HCT116 (cell line): ENCODE results near the gene ALOXE3. TPM values are rescaled to one million over a fixed set of nuclear protein-coding genes. Genes with fewer than 3 reads are reported as not detected.

Experiments
- ATAC-seq: fragments of 200-7000 bp; cut with Tn5 transposase; 2 replicates; pipeline ENCODE4 v1.9.1; 2020; ENCODE audit warnings: mild to moderate bottlenecking, moderate library complexity
- BruUV-seq: library from RNA; stranded (reverse); fragments of 400-500 nt; replicated peaks from 2 replicates; lab custom pipeline; 2021; lab: Mats Ljungman, UMichigan
- CTCF ChIA-PET: fragments of 300-600 bp; sonication (Branson Sonifier 250); formaldehyde crosslinking; loops from one replicate; lab custom pipeline; 2021; ENCODE audit warnings: antibody characterized with exemption; lab: Charles Lee
- POLR2A ChIA-PET: fragments of 300-600, 350-600 bp; sonication (Branson Sonifier 250); formaldehyde crosslinking; loops from one replicate; lab custom pipeline; 2021; ENCODE audit warnings: antibody characterized with exemption; lab: Charles Lee
- RAD21 ChIA-PET, 2 experiments: fragments of 300-600 bp; sonication (Branson Sonifier 250); formaldehyde crosslinking; loops; one replicate each; lab custom pipeline; 2023; ENCODE audit warnings: low total read pairs in 2 of 2; ENCODE audit not compliant: uncharacterized antibody in 2 of 2, unreplicated experiment in 2 of 2, low non-redundant PET in 1 of 2; lab: Charles Lee
- DNase-seq: peaks from one replicate; pipeline ENCODE4 v3.0.0-alpha.2; 2010; ENCODE audit warnings: low read depth, low spot score
- H2AFZ ChIP-seq: fragments of 200-600 bp; shearing (Covaris generic), sonication (generic); 2 replicates; pipeline ENCODE4 v1.6.1; 2017; ENCODE audit warnings: low read depth, mixed run types, mixed read lengths, antibody characterized with exemption, low read length; ENCODE audit not compliant: poor library complexity, severe bottlenecking
- H3K27ac ChIP-seq: 2 replicates; pipeline ENCODE4 v1.5.1; 2012; ENCODE audit warnings: low read depth, low read length
- H3K27me3 ChIP-seq: fragments of 200-600 bp; sonication (generic); 2 replicates; pipeline ENCODE4 v1.6.1; 2016; ENCODE audit warnings: mixed run types, low read length, mixed read lengths; ENCODE audit not compliant: insufficient read depth
- H3K36me3 ChIP-seq, 2 experiments: fragments of 200-500 bp in 1 of 2; fragments of 200-600 bp in 1 of 2; sonication (Bioruptor generic) in 1 of 2; sonication (generic) in 1 of 2; 2 replicates each; pipeline versions ENCODE4 v1.5.1 to v1.6.1; 2014 to 2016; ENCODE audit warnings: low read length in 2 of 2, inconsistent platforms in 1 of 2, mixed read lengths in 1 of 2, mixed run types in 1 of 2; ENCODE audit not compliant: insufficient read depth in 2 of 2, control insufficient read depth in 1 of 2
- H3K4me1 ChIP-seq, 2 experiments: fragments of 200-600 bp in 1 of 2; sonication (generic) in 1 of 2; 2 replicates each; pipeline versions ENCODE4 v1.5.1 to v1.6.1; 2012 to 2017; ENCODE audit warnings: low read length in 2 of 2, inconsistent platforms in 1 of 2, mild to moderate bottlenecking in 1 of 2, mixed read lengths in 1 of 2, mixed run types in 1 of 2, moderate library complexity in 1 of 2; ENCODE audit not compliant: insufficient read depth in 2 of 2, control insufficient read depth in 1 of 2
- H3K4me2 ChIP-seq: fragments of 200-600 bp; sonication (generic); 2 replicates; pipeline ENCODE4 v1.6.1; 2017; ENCODE audit warnings: mixed run types, low read length, mixed read lengths
- H3K4me3 ChIP-seq, 2 experiments: fragments of 200-600 bp in 1 of 2; sonication (generic) in 1 of 2; replicated peaks in 1 of 2; 2 replicates each; pipeline ENCODE4 v1.5.1; 2011 to 2016; ENCODE audit warnings: low read length in 2 of 2, control low read depth in 1 of 2, low read depth in 1 of 2, mild to moderate bottlenecking in 1 of 2, mixed read lengths in 1 of 2, mixed run types in 1 of 2
- H3K79me2 ChIP-seq: fragments of 200-600 bp; sonication (generic); 2 replicates; pipeline ENCODE4 v1.6.1; 2017; ENCODE audit warnings: mild to moderate bottlenecking, mixed run types, low read length, moderate library complexity, mixed read lengths; ENCODE audit not compliant: insufficient read depth
- H3K9ac ChIP-seq: fragments of 200-600 bp; sonication (generic); 2 replicates; pipeline ENCODE4 v1.6.1; 2016; ENCODE audit warnings: low read length, mixed read lengths
- H3K9me2 ChIP-seq: fragments of 200-600 bp; sonication (generic), shearing (Covaris generic); 2 replicates; pipeline ENCODE4 v1.6.1; 2017; ENCODE audit warnings: mixed run types, mild to moderate bottlenecking, moderate library complexity; ENCODE audit not compliant: insufficient read depth
- H3K9me3 ChIP-seq, 2 experiments: fragments of 200-500 bp in 1 of 2; fragments of 200-600 bp in 1 of 2; sonication (Bioruptor generic) in 1 of 2; sonication (generic) in 1 of 2; 2 replicates each; pipeline ENCODE4 v1.6.1; 2014 to 2017; ENCODE audit warnings: low read length in 2 of 2, mixed read lengths in 2 of 2, inconsistent platforms in 1 of 2, low read depth in 1 of 2, mild to moderate bottlenecking in 1 of 2, mixed run types in 1 of 2, moderate library complexity in 1 of 2; ENCODE audit not compliant: control insufficient read depth in 1 of 2, insufficient read depth in 1 of 2
- H4K20me1 ChIP-seq: fragments of 200-600 bp; sonication (generic), shearing (Covaris generic); 2 replicates; pipeline ENCODE4 v1.6.1; 2017; ENCODE audit warnings: mixed run types, mild to moderate bottlenecking, moderate library complexity; ENCODE audit not compliant: insufficient read depth
- CBX3 ChIP-seq: IDR thresholded peaks from 2 replicates; pipeline ENCODE4 v1.6.1; 2012; ENCODE audit warnings: low read depth
- EGR1 ChIP-seq: IDR thresholded peaks from 2 replicates; pipeline ENCODE4 v1.6.1; 2012; ENCODE audit warnings: low read depth
- EZH2 ChIP-seq: fragments of 200-600 bp; sonication (generic); IDR thresholded peaks from 2 replicates; pipeline ENCODE4 v1.6.1; 2017; ENCODE audit warnings: antibody characterized with exemption, mixed run types
- EZH2phosphoT487 ChIP-seq: fragments of 200-600 bp; IDR thresholded peaks from 2 replicates; pipeline ENCODE4 v1.6.1; 2018; ENCODE audit warnings: antibody characterized with exemption, borderline replicate concordance
- POLR2A ChIP-seq: IDR thresholded peaks from 2 replicates; pipeline ENCODE4 v1.7.0; 2011; ENCODE audit warnings: borderline replicate concordance; ENCODE audit not compliant: insufficient read depth, insufficient read length; ENCODE audit errors: extremely low read depth
- RAD21 ChIP-seq: IDR thresholded peaks from 2 replicates; pipeline ENCODE4 v1.6.1; 2012; ENCODE audit warnings: low read depth, mild to moderate bottlenecking
- REST ChIP-seq: IDR thresholded peaks from 2 replicates; pipeline ENCODE4 v1.6.1; 2012; ENCODE audit warnings: low read depth
- SRF ChIP-seq: IDR thresholded peaks from 2 replicates; pipeline ENCODE4 v1.6.1; 2012; ENCODE audit warnings: low read depth
- intact Hi-C: fragments of 100-400 bp; cut with micrococcal nuclease; formaldehyde crosslinking; loops from 2 replicates; pipeline ENCODE4 v1.10.0; 2022
- total RNA-seq: library from RNA; stranded (reverse); gene quantifications from one replicate; pipeline ENCODE4 v1.2.1, GENCODE V29; 2021; ENCODE audit not compliant: unreplicated experiment

The ALOXE3 gene
- total RNA-seq, 1 experiment from 2014 or later: 3.5 TPM

DNA sequence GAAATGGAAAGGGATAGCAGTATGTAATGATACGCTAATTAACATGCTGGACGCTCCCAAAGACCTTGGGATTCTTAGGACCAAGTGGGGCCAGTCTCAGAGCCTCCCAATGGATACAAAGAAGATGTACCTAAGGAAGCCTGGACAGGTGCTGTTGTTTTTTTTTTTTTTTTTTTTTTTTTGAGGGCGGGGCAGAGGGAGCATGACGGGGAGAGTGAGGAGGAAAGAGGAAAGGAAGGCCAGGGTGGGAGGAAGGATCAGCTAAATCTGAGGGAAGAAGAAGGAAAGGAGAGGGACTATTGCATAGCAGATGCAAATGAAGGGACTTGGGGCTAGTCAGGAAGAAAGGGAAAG, 41.9 kb upstream of the ALOXE3 start:
- CTCF ChIA-PET: interaction anchor here (0.7 kb wide), 1 partner anchor 459 kb away, joined by 3 read pairs; no protein-coding TSS in a partner anchor
- Histone ChIP-seq H3K4me1 (peaks cover 46 to 84% of the 10 kb centered on the region in 2 experiments), H3K27me3 (no peaks in the 10 kb centered on the region), H3K4me2 (no peak overlapping the region), H3K4me3 (no peak overlapping the region), H3K9me3 (no peaks in the 10 kb centered on the region), H3K9me2 (no peaks in the 10 kb centered on the region)
- no TSS peak for BruUV-seq
- DNase-seq (no peak), ATAC-seq (no peak)
- intact Hi-C loops: no loop called here
- TF ChIP-seq REST: no peak
- no peak for TF ChIP-seq RAD21
- TF ChIP-seq SRF: no peak
- TF ChIP-seq EGR1: no peak
- no peak for TF ChIP-seq EZH2phosphoT487
- TF ChIP-seq CBX3: no peak
- no peak for TF ChIP-seq EZH2
- TF ChIP-seq POLR2A: no peak
- TF ChIP-seq, all 23 proteins: peak for 0
- ChIA-PET POLR2A (interaction anchor here (9.4 kb wide), 1 partner anchor 12 kb away, joined by 95 read pairs; no protein-coding TSS in a partner anchor), RAD21 (no interaction called here)
- peaks cover 42% of the 10 kb centered on the region for H3K79me2 ChIP-seq
- H2AFZ ChIP-seq: no peak overlapping the region
- peak overlapping the region; percentile 4; the same call in 1 of the 2 replicates for H3K9ac ChIP-seq
- H3K36me3 ChIP-seq: peaks cover 4 to 13% of the 10 kb centered on the region in 2 experiments; a peak in 3 of 4 replicates
- H4K20me1 ChIP-seq: no peaks in the 10 kb centered on the region
- H3K27ac ChIP-seq: peak overlapping the region; percentile 12
